ENCODE results near the gene BORCS5. TPM values are rescaled to one million over a fixed set of nuclear protein-coding genes. Genes with fewer than 3 reads are reported as not detected.

Gene BORCS5
- total and polyA plus RNA-seq, 2 experiments from 2014 or later = 11.3 to 12.6 TPM

GRCh38 chr12:12498210-12498609, 141.3 kb downstream of the BORCS5 start:
- no peaks in the 10 kb centered on the region for H3K9me3 Mint-ChIP-seq
- no peak overlapping the region for H3K27ac ChIP-seq (ENCODE audit: low read depth)
- H3K79me2 ChIP-seq (replicated peaks; ENCODE audit: insufficient read depth) = peaks cover 71% of the 10 kb centered on the region
- H3K4me1 ChIP-seq (ENCODE audit: insufficient read depth) = peaks cover 24% of the 10 kb centered on the region
- no peaks in the 10 kb centered on the region for H3K27me3 ChIP-seq (ENCODE audit: insufficient read depth)
- no peaks in the 10 kb centered on the region for H3F3A ChIP-seq (replicated peaks; ENCODE audit: low read depth)
- H3K9me2 ChIP-seq (ENCODE audit: insufficient read depth) = no peaks in the 10 kb centered on the region
- peaks cover 10% of the 10 kb centered on the region; the same call in 2 of the 3 replicates for H3K36me3 Mint-ChIP-seq (ENCODE audit: low read depth)
- peaks cover 24% of the 10 kb centered on the region; the same call in 1 of the 2 replicates for H4K20me1 ChIP-seq (replicated peaks; ENCODE audit: insufficient read depth)
- peaks cover 3% of the 10 kb centered on the region for H3K27me3 Mint-ChIP-seq (ENCODE audit: insufficient read depth, low read depth, poor library complexity)
- ATAC-seq (no peak), DNase-seq (ENCODE audit: low spot score) (no peak)
- TF ChIP-seq CREB1 (CRISPR knock-in tag; IDR thresholded peaks at IDR 0.05; ENCODE audit: low read depth) (no peak), EZH2phosphoT487 (IDR thresholded peaks at IDR 0.05; ENCODE audit: unreplicated experiment) (no peak), ETS1 (IDR thresholded peaks at IDR 0.05) (no peak), JUNB (IDR thresholded peaks at IDR 0.05; ENCODE audit: unreplicated experiment) (no peak), STAT1 (IDR thresholded peaks at IDR 0.05; ENCODE audit: unreplicated experiment) (no peak), CTCF (conservative IDR thresholded peaks at IDR 0.05; ENCODE audit: low read depth in 2 of 2) (no peak), EZH2 (IDR thresholded peaks at IDR 0.05; ENCODE audit: low read depth, unreplicated experiment) (no peak), ZNF331 (CRISPR knock-in tag; IDR thresholded peaks at IDR 0.05; ENCODE audit: low read depth) (no peak), ZNF462 (CRISPR knock-in tag; IDR thresholded peaks at IDR 0.05) (no peak), POLR2AphosphoS5 (IDR thresholded peaks at IDR 0.05; ENCODE audit: low read depth) (no peak), ZNF114 (CRISPR knock-in tag; IDR thresholded peaks at IDR 0.05) (no peak), NANOG (IDR thresholded peaks at IDR 0.05; ENCODE audit: borderline replicate concordance) (no peak), REST (IDR thresholded peaks at IDR 0.05; ENCODE audit: unreplicated experiment) (no peak)
- H3K4me2 ChIP-seq = no peak overlapping the region
- no peak overlapping the region for H2AFZ ChIP-seq
- no peak overlapping the region for H3K4me3 ChIP-seq
- H3K4me1 Mint-ChIP-seq = peaks cover 26% of the 10 kb centered on the region
- peaks cover 8% of the 10 kb centered on the region; the same call in 1 of the 2 replicates for H3K36me3 ChIP-seq (ENCODE audit: insufficient read depth)
- H3K4me3 Mint-ChIP-seq = no peak overlapping the region
- no peak overlapping the region for H3K27ac Mint-ChIP-seq
